ENCODE results near the gene SNX8.

GRCh38 chr7:2362385-2363088 is 48.3 kb upstream of the SNX8 start:
- TF ChIP-seq POLR2A (IDR thresholded peaks at IDR 0.05; ENCODE audit: low read length) (no peak), GATA1 (IDR thresholded peaks at IDR 0.05; ENCODE audit: low read depth, low read length) (no peak)

All from erythroblast (primary cell).